K562 (cell line): ENCODE data around the gene MRPL55. TPM values are rescaled to one million over a fixed set of nuclear protein-coding genes. Genes with fewer than 3 reads are reported as not detected.

Source experiments
- ATAC-seq: fragments of 200-7000 bp; cut with Tn5 transposase; 3 replicates; pipeline ENCODE4 v1.9.1; 2020; ENCODE audit warnings: moderate library complexity
- BruUV-seq: library from RNA; stranded (reverse); fragments of 400-500 nt; replicated peaks from 2 replicates; lab custom pipeline; 2021; lab: Mats Ljungman, UMichigan
- CTCF ChIA-PET: fragments of 300-600 bp; formaldehyde crosslinking; extraction: SDS; loops from one replicate; lab custom pipeline; 2021; ENCODE audit warnings: low intra/inter-chr PET ratio; lab: Yijun Ruan, JAX
- POLR2A ChIA-PET: fragments of 300-600, 350-650 bp; sonication (Branson Sonifier 250); formaldehyde crosslinking; extraction: SDS; loops from one replicate; lab custom pipeline; 2021; ENCODE audit warnings: antibody characterized with exemption, inconsistent platforms; lab: Yijun Ruan, JAX
- DNase-seq, 4 experiments: peaks; one replicate each; pipeline versions ENCODE4 v3.0.0 to v3.0.0-alpha.2; 2011 to 2018; ENCODE audit warnings: low spot score in 3 of 4, mixed read lengths in 3 of 4; ENCODE audit errors: extremely low read depth in 1 of 4
- FAIRE-seq: peaks from 2 replicates; lab custom pipeline; 2011; peaks lifted over from hg19 to GRCh38; lab: Jason Lieb, UNC
- H2AFZ ChIP-seq: 2 replicates; pipeline ENCODE4 v1.6.0; 2011; ENCODE audit warnings: low read depth, low read length, control low read depth, inconsistent platforms
- H3K27ac ChIP-seq: fragments of 200-600 bp; 3 replicates; pipeline ENCODE4 v1.8.0; 2011; ENCODE audit warnings: low read depth, mild to moderate bottlenecking, control low read depth, inconsistent platforms, low read length, moderate library complexity, mixed read lengths; ENCODE audit errors: extremely low read depth
- H3K27me3 ChIP-seq, 2 experiments: fragments of 300-600 bp in 1 of 2; 2 replicates in 1 of 2; 3 replicates in 1 of 2; pipeline versions ENCODE4 v1.6.0 to v1.8.0; 2011; ENCODE audit warnings: inconsistent platforms in 2 of 2, low read length in 2 of 2, mild to moderate bottlenecking in 1 of 2, mixed read lengths in 1 of 2, moderate library complexity in 1 of 2; ENCODE audit not compliant: control insufficient read depth in 2 of 2, insufficient read depth in 2 of 2
- H3K36me3 ChIP-seq: fragments of 300-600 bp; 3 replicates; pipeline ENCODE4 v1.8.0; 2011; ENCODE audit warnings: mild to moderate bottlenecking, low read length, inconsistent platforms; ENCODE audit not compliant: control insufficient read depth, insufficient read depth
- H3K4me1 ChIP-seq, 2 experiments: fragments of 200-600 bp in 1 of 2; replicated peaks in 1 of 2; 2 replicates in 1 of 2; 3 replicates in 1 of 2; pipeline versions ENCODE4 v1.5.1 to v1.8.0; 2011; ENCODE audit warnings: inconsistent platforms in 2 of 2, low read length in 2 of 2, mild to moderate bottlenecking in 1 of 2, mixed read lengths in 1 of 2, moderate library complexity in 1 of 2; ENCODE audit not compliant: control insufficient read depth in 2 of 2, insufficient read depth in 2 of 2
- H3K4me2 ChIP-seq: 2 replicates; pipeline ENCODE4 v1.6.1; 2011; ENCODE audit warnings: low read length, control low read depth, inconsistent platforms, mixed read lengths; ENCODE audit not compliant: insufficient read depth
- H3K4me3 ChIP-seq: fragments of 200-600 bp; sonication (generic), shearing (Covaris generic); 2 replicates; pipeline ENCODE4 v1.5.1; 2016; ENCODE audit warnings: control low read depth, inconsistent platforms
- H3K79me2 ChIP-seq: fragments of 200-600 bp; 3 replicates; pipeline ENCODE4 v1.8.0; 2011; ENCODE audit warnings: low read length, inconsistent platforms; ENCODE audit not compliant: control insufficient read depth, insufficient read depth
- H3K9ac ChIP-seq, 2 experiments: 2 replicates each; pipeline versions ENCODE4 v1.6.0 to v1.6.1; 2011; ENCODE audit warnings: low read depth in 2 of 2, low read length in 2 of 2, control low read depth in 1 of 2, inconsistent platforms in 1 of 2, mild to moderate bottlenecking in 1 of 2, mixed read lengths in 1 of 2; ENCODE audit not compliant: insufficient read depth in 1 of 2
- H3K9me1 ChIP-seq: one replicate; pipeline ENCODE4 v1.6.0; 2011; ENCODE audit warnings: inconsistent platforms, mild to moderate bottlenecking, low read length, moderate library complexity; ENCODE audit not compliant: control insufficient read depth, insufficient read depth
- H3K9me3 ChIP-seq: replicated peaks from 2 replicates; pipeline ENCODE4 v1.5.1; 2011; ENCODE audit warnings: low read depth, low read length, inconsistent platforms; ENCODE audit not compliant: control insufficient read depth, insufficient read depth
- H4K20me1 ChIP-seq: replicated peaks from 2 replicates; pipeline ENCODE4 v1.6.1; 2011; ENCODE audit warnings: low read length, inconsistent platforms, mixed read lengths; ENCODE audit not compliant: control insufficient read depth, insufficient read depth
- ATF6 ChIP-seq: sonication (generic); formaldehyde crosslinking; IDR thresholded peaks from 2 replicates; pipeline ENCODE4 v1.4.0; 2020; ENCODE audit warnings: mild to moderate bottlenecking, missing genetic modification reagents
- ZFP36 ChIP-seq: fragments of 150-350 bp; IDR thresholded peaks from 2 replicates; pipeline ENCODE4 v1.6.1; 2018; ENCODE audit warnings: low read length, low read depth; ENCODE audit not compliant: partially characterized antibody
- WGBS: fragments of 100-300 bp; shearing (Covaris generic); methylation state at CpG from one replicate; pipeline ENCODE4 v1.1.6; 2016; ENCODE audit warnings: low coverage, mixed read lengths; ENCODE audit not compliant: insufficient coverage; ENCODE audit errors: missing lambda C conversion rate; 5-methylcytosine and 5-hydroxymethylcytosine counted together
- in situ Hi-C: fragments of 300-500 bp; cut with MboI; formaldehyde crosslinking; loops from 4 replicates; pipeline ENCODE4 v1.15.0; 2018; ENCODE audit warnings: inconsistent platforms, mixed read lengths
- intact Hi-C: fragments of 100-400 bp; cut with micrococcal nuclease; formaldehyde crosslinking; loops from 2 replicates; pipeline ENCODE4 v1.14.2; 2022
- polyA plus RNA-seq, 8 experiments: library from polyadenylated mRNA; depleted of rRNA in 4 of 8; stranded (reverse) in 5 of 8; unstranded in 3 of 8; fragments of >200 nt; fragmentation: Nextera tagmentation in 2 of 8; fragmentation: Illumina TruSeq in 1 of 8; extraction: Ambion mirVana in 2 of 8; extraction: Trizol in 1 of 8; gene quantifications; 2 replicates each; pipeline versions ENCODE4 v1.2.1 to v1.2.3, GENCODE V29; 2011 to 2014; ENCODE audit warnings: inconsistent platforms in 1 of 8, missing spikeins in 1 of 8
- total RNA-seq, 7 experiments: library from RNA; depleted of rRNA in 6 of 7; stranded (reverse); fragments of >200 nt in 6 of 7; fragmentation: Illumina TruSeq in 2 of 7; extraction: Trizol in 2 of 7; gene quantifications; 2 replicates each; pipeline versions ENCODE4 v1.2.1 to v1.2.3, GENCODE V29; 2011 to 2021; ENCODE audit warnings: low replicate concordance in 1 of 7

Gene MRPL55
- total and polyA plus RNA-seq, 9 of the 15 experiments (the other 6 are each of a cell fraction or from before 2014, with no cell fraction given): 34.9 to 228 (median 81.0) TPM

DNA sequence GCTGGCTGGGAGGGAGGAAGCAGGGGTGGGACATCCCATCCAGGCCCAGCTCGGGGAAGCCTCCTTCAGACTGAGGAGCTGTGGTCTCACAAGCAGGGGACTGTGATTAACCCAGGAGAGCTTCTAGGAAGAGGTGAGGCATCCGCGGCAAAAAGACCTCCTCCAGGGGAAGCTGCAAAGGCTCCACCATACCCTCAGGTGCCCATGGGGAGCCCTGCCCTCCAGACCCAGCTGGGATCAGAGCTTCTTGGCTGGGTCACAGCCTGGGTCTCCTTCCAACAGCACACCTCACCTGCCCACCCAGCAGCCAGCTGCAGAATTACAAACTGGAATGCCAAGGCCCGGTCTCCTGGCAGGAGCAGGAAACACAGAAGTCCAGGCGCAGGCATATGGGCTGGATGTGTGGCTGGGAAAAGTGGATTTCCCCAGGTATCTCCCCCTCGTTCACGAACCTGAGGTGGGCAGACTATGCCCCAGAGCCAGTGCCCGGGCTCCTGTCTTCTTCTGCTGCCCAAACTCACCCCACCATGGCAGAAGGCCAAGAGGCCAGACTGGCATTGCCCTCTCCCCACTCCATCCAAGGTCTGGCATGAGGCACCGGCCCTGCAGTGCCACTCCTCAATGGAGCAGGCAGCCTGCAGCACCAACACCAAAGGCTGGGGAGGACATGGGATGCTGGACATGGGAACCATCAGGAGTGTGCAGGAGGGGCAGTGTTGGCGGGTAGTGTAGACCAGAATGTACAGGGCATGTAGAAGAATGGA, 42.0 kb downstream of the MRPL55 start:
- no peaks in the 10 kb centered on the region for H3K9me1 ChIP-seq
- no peak overlapping the region for H3K4me2 ChIP-seq
- H3K36me3 ChIP-seq: no peaks in the 10 kb centered on the region
- ChIA-PET POLR2A (interaction anchor here (1.2 to 1.4 kb wide), 3 partner anchors 10 to 15 kb away, joined by 3 to 5 read pairs (median 4); partner anchors contain the start of gene ARF1), CTCF (no interaction called here)
- H3K27me3 ChIP-seq: peaks cover 11 to 31% of the 10 kb centered on the region in 2 experiments; a peak in 4 of 5 replicates
- H3K79me2 ChIP-seq: no peaks in the 10 kb centered on the region
- no peak overlapping the region for H3K4me3 ChIP-seq
- in situ Hi-C loops (no loop called here), intact Hi-C loops (no loop called here)
- peak in 1 of 4 experiments; percentile 9 for DNase-seq
- TF ChIP-seq ZFP36 (peak; percentile 45), ATF6 (CRISPR knock-in tag) (no peak)
- H3K27ac ChIP-seq: no peak overlapping the region
- H4K20me1 ChIP-seq: no peaks in the 10 kb centered on the region; the same call in 1 of the 2 replicates
- no peak overlapping the region for H2AFZ ChIP-seq
- no TSS peak for BruUV-seq
- no peak for ATAC-seq
- H3K4me1 ChIP-seq: peaks cover 0 to 16% of the 10 kb centered on the region in 2 experiments; a peak in 2 of 5 replicates
- no peaks in the 10 kb centered on the region for H3K9me3 ChIP-seq
- no peak overlapping the region for H3K9ac ChIP-seq
- WGBS: 5% methylated on average over 10 of the region's 10 CpGs
- FAIRE-seq: no peak
